Measurements from ENCODE around the gene ABCB8. TPM values are rescaled to one million over a fixed set of nuclear protein-coding genes. Genes with fewer than 3 reads are reported as not detected.

Gene ABCB8
- total RNA-seq, 1 donor from 2014 or later: 36.2 TPM

- Mint-ChIP-seq H3K27ac (no peak overlapping the region), H3K9me3 (ENCODE audit: low read depth) (no peaks in the 10 kb centered on the region), H3K27me3 (peaks cover 87% of the 10 kb centered on the region), H3K36me3 (ENCODE audit: insufficient read depth) (no peaks in the 10 kb centered on the region), H3K4me3 (ENCODE audit: low read depth) (no peak overlapping the region), H3K4me1 (ENCODE audit: low read depth) (peaks cover 7% of the 10 kb centered on the region)
- no peak for DNase-seq (ENCODE audit: low spot score, unreplicated experiment)
- TF ChIP-seq, protein P1, sequence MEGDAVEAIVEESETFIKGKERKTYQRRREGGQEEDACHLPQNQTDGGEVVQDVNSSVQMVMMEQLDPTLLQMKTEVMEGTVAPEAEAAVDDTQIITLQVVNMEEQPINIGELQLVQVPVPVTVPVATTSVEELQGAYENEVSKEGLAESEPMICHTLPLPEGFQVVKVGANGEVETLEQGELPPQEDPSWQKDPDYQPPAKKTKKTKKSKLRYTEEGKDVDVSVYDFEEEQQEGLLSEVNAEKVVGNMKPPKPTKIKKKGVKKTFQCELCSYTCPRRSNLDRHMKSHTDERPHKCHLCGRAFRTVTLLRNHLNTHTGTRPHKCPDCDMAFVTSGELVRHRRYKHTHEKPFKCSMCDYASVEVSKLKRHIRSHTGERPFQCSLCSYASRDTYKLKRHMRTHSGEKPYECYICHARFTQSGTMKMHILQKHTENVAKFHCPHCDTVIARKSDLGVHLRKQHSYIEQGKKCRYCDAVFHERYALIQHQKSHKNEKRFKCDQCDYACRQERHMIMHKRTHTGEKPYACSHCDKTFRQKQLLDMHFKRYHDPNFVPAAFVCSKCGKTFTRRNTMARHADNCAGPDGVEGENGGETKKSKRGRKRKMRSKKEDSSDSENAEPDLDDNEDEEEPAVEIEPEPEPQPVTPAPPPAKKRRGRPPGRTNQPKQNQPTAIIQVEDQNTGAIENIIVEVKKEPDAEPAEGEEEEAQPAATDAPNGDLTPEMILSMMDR (IDR thresholded peaks at IDR 0.05; ENCODE audit: unreplicated experiment): no peak
Observed at GRCh38 chr7:151015967-151016366, 12.3 kb upstream of the ABCB8 start.

GRCh38 chr7:151016505-151016904 lies 11.7 kb upstream of the ABCB8 start:
- TF ChIP-seq, protein P1 (IDR thresholded peaks at IDR 0.05; ENCODE audit: unreplicated experiment): no peak
- no peaks in the 10 kb centered on the region for H3K9me3 Mint-ChIP-seq (ENCODE audit: low read depth)
- H3K36me3 Mint-ChIP-seq (ENCODE audit: insufficient read depth): no peaks in the 10 kb centered on the region
- no peak overlapping the region for H3K4me3 Mint-ChIP-seq (ENCODE audit: low read depth)
- H3K27me3 Mint-ChIP-seq: peaks cover 90% of the 10 kb centered on the region
- peaks cover 7% of the 10 kb centered on the region for H3K4me1 Mint-ChIP-seq (ENCODE audit: low read depth)
- no peak overlapping the region for H3K27ac Mint-ChIP-seq
- DNase-seq (ENCODE audit: low spot score, unreplicated experiment): no peak

DNA sequence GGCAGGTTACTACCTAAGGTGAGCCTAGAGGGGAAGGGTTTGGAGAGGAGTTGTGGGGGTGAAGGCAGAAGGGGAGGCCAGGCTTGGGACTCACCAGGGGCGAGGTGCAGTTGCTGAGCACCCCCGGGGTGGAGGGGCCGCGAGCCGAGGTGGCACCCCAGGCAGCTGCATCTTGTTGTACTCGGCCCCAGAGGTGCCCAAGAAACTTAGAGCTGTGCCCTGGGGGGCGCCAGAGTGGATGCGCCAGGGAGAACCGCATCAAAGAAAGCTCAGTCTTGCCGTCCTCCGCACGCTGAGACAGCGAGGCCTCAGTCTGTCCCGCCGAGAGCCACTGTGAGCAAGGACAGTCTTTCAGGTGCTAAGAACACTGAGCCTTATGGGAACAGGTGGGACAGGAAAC lies 11.3 kb upstream of the ABCB8 start:
- Mint-ChIP-seq H3K27ac (no peak overlapping the region), H3K36me3 (ENCODE audit: insufficient read depth) (no peaks in the 10 kb centered on the region), H3K9me3 (ENCODE audit: low read depth) (no peaks in the 10 kb centered on the region), H3K4me1 (ENCODE audit: low read depth) (peaks cover 7% of the 10 kb centered on the region), H3K27me3 (peaks cover 91% of the 10 kb centered on the region), H3K4me3 (ENCODE audit: low read depth) (no peak overlapping the region)
- no peak for DNase-seq (ENCODE audit: low spot score, unreplicated experiment)
- TF ChIP-seq, protein P1 (IDR thresholded peaks at IDR 0.05; ENCODE audit: unreplicated experiment): no peak

DNA sequence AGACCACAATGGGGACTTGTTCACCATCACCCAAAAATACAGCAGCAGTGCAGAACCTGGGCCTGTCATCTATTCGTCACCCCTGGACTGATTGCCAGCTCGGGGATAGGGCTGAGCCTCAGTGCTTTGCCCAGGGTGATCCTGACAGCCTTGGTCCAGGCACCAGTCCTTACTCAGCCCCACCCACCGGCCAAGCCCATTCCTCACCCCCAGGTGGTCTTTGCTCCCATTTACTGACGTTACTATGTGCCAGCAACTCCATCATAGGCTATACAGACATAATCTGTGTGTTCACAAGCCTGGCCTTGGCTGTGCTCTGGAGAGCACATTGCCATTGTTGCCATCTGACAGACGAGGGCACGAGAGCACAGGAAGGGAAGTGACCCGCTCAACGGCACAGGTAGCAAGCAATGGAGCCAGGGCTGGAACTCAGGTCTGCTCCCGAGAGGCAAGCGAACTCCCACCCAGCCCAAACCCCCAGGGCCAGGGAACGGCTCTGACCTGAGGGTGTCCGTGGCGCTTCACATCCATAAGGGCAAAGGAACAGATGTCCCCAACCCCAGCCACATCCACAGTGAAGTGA lies 10.8 kb upstream of the ABCB8 start:
- Mint-ChIP-seq H3K4me1 (ENCODE audit: low read depth) (peaks cover 7% of the 10 kb centered on the region), H3K27ac (no peak overlapping the region)
- TF ChIP-seq, protein P1 (IDR thresholded peaks at IDR 0.05; ENCODE audit: unreplicated experiment): no peak

DNA sequence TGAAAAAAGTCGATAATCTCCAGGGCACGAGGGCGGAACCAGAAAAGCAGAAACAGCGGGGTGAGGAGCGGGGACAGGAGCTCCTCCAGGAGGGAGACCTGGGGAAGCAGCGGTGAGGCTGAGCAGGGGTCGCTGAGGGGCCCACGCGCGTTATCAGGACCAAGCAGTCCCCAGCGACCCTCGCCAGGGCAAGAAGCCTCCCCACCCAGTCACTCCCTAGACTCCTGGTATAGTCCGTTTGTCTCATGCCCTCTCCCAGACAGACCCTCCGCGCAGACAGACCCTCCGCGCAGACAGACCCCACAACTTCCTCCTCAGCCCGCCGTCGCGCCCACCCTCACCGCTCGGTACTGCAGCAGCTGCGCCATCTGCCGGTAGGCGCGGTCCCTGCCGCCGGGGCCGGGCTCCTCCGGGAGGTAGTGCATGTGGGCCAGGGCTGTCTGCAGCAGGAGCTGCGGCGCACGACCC lies 10.3 kb upstream of the ABCB8 start:
- H3K9me3 Mint-ChIP-seq (ENCODE audit: low read depth): no peaks in the 10 kb centered on the region
- peak overlapping the region; percentile 57 for H3K4me3 Mint-ChIP-seq (ENCODE audit: low read depth)
- DNase-seq (ENCODE audit: low spot score, unreplicated experiment): peak; percentile 81
- H3K27ac Mint-ChIP-seq: peak overlapping the region; percentile 56
- TF ChIP-seq, protein P1 (IDR thresholded peaks at IDR 0.05; ENCODE audit: unreplicated experiment): peak; percentile 93
- no peaks in the 10 kb centered on the region for H3K36me3 Mint-ChIP-seq (ENCODE audit: insufficient read depth)
- H3K27me3 Mint-ChIP-seq: peaks cover 85% of the 10 kb centered on the region
- peaks cover 5% of the 10 kb centered on the region for H3K4me1 Mint-ChIP-seq (ENCODE audit: low read depth)

More for the DNA sequence above, 10.8 kb upstream of the ABCB8 start:
- peak overlapping the region; percentile 31 for H3K4me3 Mint-ChIP-seq (ENCODE audit: low read depth)
- H3K27me3 Mint-ChIP-seq: peaks cover 87% of the 10 kb centered on the region
- DNase-seq (ENCODE audit: low spot score, unreplicated experiment): no peak
- H3K9me3 Mint-ChIP-seq (ENCODE audit: low read depth): no peaks in the 10 kb centered on the region
- no peaks in the 10 kb centered on the region for H3K36me3 Mint-ChIP-seq (ENCODE audit: insufficient read depth)
